Neuronal stem cell (in vitro differentiated cells): Measurements from ENCODE around the gene AEBP2. TPM values are rescaled to one million over a fixed set of nuclear protein-coding genes. Genes with fewer than 3 reads are reported as not detected.

Experiments used
- DNase-seq: peaks from one replicate; pipeline ENCODE4 v3.0.0-alpha.2; 2013; ENCODE audit warnings: low spot score
- H2AFZ ChIP-seq: one replicate; pipeline ENCODE4 v1.6.1; 2013; ENCODE audit warnings: mild to moderate bottlenecking, low read length, inconsistent platforms
- H2AK5ac ChIP-seq: 2 replicates; pipeline ENCODE4 v1.6.1; 2013; ENCODE audit warnings: low read depth, mild to moderate bottlenecking, inconsistent platforms, low read length, moderate library complexity, mixed read lengths
- H2BK120ac ChIP-seq: 2 replicates; pipeline ENCODE4 v1.6.1; 2013; ENCODE audit warnings: low read depth, mild to moderate bottlenecking, inconsistent platforms, low read length, moderate library complexity, mixed read lengths
- H2BK12ac ChIP-seq: one replicate; pipeline ENCODE4 v1.6.1; 2013; ENCODE audit warnings: low read length, inconsistent platforms
- H2BK15ac ChIP-seq: 2 replicates; pipeline ENCODE4 v1.6.1; 2013; ENCODE audit warnings: mild to moderate bottlenecking, low read length, inconsistent platforms, mixed read lengths
- H2BK5ac ChIP-seq: one replicate; pipeline ENCODE4 v1.6.1; 2013; ENCODE audit warnings: inconsistent platforms, mild to moderate bottlenecking, low read length, moderate library complexity
- H3K14ac ChIP-seq: one replicate; pipeline ENCODE4 v1.6.1; 2013; ENCODE audit warnings: low read length, inconsistent platforms
- H3K18ac ChIP-seq: 2 replicates; pipeline ENCODE4 v1.6.1; 2013; ENCODE audit warnings: low read length, inconsistent platforms
- H3K23ac ChIP-seq: 2 replicates; pipeline ENCODE4 v1.6.1; 2013; ENCODE audit warnings: low read depth, mild to moderate bottlenecking, mixed read lengths, low read length, inconsistent platforms; ENCODE audit not compliant: poor library complexity
- H3K27ac ChIP-seq: replicated peaks from 3 replicates; pipeline ENCODE4 v1.5.1; 2013; ENCODE audit warnings: low read length, inconsistent platforms
- H3K27me3 ChIP-seq, 3 experiments: 2 replicates each; pipeline ENCODE4 v1.6.1; 2013; ENCODE audit warnings: low read length in 3 of 3, mild to moderate bottlenecking in 2 of 3, inconsistent platforms in 1 of 3, low read depth in 1 of 3, mixed read lengths in 1 of 3, moderate library complexity in 1 of 3; ENCODE audit not compliant: control insufficient read depth in 3 of 3, insufficient read depth in 3 of 3
- H3K36me3 ChIP-seq, 2 donors: replicated peaks in 1 of 2; 2 replicates each; pipeline ENCODE4 v1.6.1; 2013; ENCODE audit warnings: low read length in 2 of 2; ENCODE audit not compliant: control insufficient read depth in 2 of 2, insufficient read depth in 2 of 2
- H3K4ac ChIP-seq: 2 replicates; pipeline ENCODE4 v1.6.1; 2013; ENCODE audit warnings: inconsistent platforms, mild to moderate bottlenecking, low read length, moderate library complexity
- H3K4me1 ChIP-seq, 2 donors: 1 replicate in 1 of 2; 2 replicates in 1 of 2; pipeline ENCODE4 v1.6.1; 2013; ENCODE audit warnings: low read length in 2 of 2, low read depth in 1 of 2; ENCODE audit not compliant: control insufficient read depth in 2 of 2, insufficient read depth in 1 of 2
- H3K4me2 ChIP-seq: one replicate; pipeline ENCODE4 v1.6.1; 2013; ENCODE audit warnings: mild to moderate bottlenecking, low read length, inconsistent platforms; ENCODE audit not compliant: insufficient read depth, poor library complexity, severe bottlenecking
- H3K4me3 ChIP-seq, 2 donors: 2 replicates each; pipeline ENCODE4 v1.5.1; 2013; ENCODE audit warnings: low read length in 2 of 2, mild to moderate bottlenecking in 2 of 2, inconsistent platforms in 1 of 2, moderate library complexity in 1 of 2
- H3K79me1 ChIP-seq: one replicate; pipeline ENCODE4 v1.6.1; 2013; ENCODE audit warnings: low read depth, mild to moderate bottlenecking, inconsistent platforms, low read length, moderate library complexity
- H3K9ac ChIP-seq: one replicate; pipeline ENCODE4 v1.6.1; 2013; ENCODE audit warnings: mild to moderate bottlenecking, low read depth, low read length, inconsistent platforms; ENCODE audit not compliant: poor library complexity
- H3K9me3 ChIP-seq, 2 donors: replicated peaks in 1 of 2; 2 replicates each; pipeline versions ENCODE3 to v1.6.1; 2013; ENCODE audit warnings: low read length in 2 of 2, mild to moderate bottlenecking in 2 of 2, inconsistent platforms in 1 of 2, low read depth in 1 of 2, mixed read lengths in 1 of 2, moderate library complexity in 1 of 2; ENCODE audit not compliant: control insufficient read depth in 2 of 2, insufficient read depth in 1 of 2
- H4K8ac ChIP-seq: one replicate; pipeline ENCODE4 v1.6.1; 2013; ENCODE audit warnings: low read depth, mild to moderate bottlenecking, inconsistent platforms, low read length, moderate library complexity
- H4K91ac ChIP-seq: one replicate; pipeline ENCODE4 v1.6.1; 2013; ENCODE audit warnings: low read length, low read depth, mild to moderate bottlenecking, inconsistent platforms; ENCODE audit not compliant: poor library complexity
- small RNA-seq: library from polyadenylated mRNA; stranded (forward); fragments of <200 nt; extraction: miRNeasy Mini kit (QIAGEN cat#:217004); gene quantifications from one replicate; pipeline ENCODE3, GENCODE V24; 2013; ENCODE audit not compliant: insufficient read depth

Gene AEBP2

DNA sequence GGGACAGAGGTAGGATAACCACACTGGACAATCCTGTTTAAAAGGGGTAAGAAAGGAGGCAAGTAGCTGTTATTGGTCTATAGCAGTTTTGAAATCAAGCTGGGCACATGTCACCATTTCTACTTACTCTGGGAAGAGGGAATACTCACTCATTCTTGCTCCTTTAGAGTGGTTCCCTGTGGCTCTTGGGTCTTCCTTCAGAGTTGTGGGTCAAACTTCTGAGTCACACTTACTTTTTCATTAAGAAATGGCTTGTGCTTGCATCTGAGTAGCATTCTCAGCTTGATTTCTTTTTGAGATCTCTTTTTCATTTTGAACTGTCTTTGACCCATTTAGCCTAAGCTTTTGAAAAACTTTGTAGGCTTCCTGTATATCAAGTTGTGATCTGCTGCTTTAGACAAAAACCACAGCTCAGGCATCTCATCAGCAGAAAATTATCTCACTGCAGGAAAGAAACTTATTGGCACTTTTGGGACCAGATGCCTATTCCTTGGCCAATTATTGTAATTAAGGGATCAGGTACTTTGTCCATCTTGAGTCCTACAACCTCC, 122.2 kb downstream of the AEBP2 start:
- no peak overlapping the region for H3K27ac ChIP-seq
- no peak overlapping the region for H3K4me2 ChIP-seq
- no peak overlapping the region for H3K14ac ChIP-seq
- no peak overlapping the region for H4K8ac ChIP-seq
- no peaks in the 10 kb centered on the region for H3K9me3 ChIP-seq
- no peaks in the 10 kb centered on the region for H3K27me3 ChIP-seq
- H3K4ac ChIP-seq = no peak overlapping the region
- H2BK120ac ChIP-seq = no peak overlapping the region
- no peak overlapping the region for H2BK5ac ChIP-seq
- H3K23ac ChIP-seq = no peak overlapping the region
- no peak overlapping the region for H3K18ac ChIP-seq
- H3K4me1 ChIP-seq = no peaks in the 10 kb centered on the region
- no peak overlapping the region for H2BK12ac ChIP-seq
- no peaks in the 10 kb centered on the region for H3K79me1 ChIP-seq
- no peaks in the 10 kb centered on the region for H3K36me3 ChIP-seq
- no peak overlapping the region for H2BK15ac ChIP-seq
- H2AFZ ChIP-seq = no peak overlapping the region
- H3K9ac ChIP-seq = no peak overlapping the region
- H2AK5ac ChIP-seq = no peak overlapping the region
- DNase-seq = no peak
- no peak overlapping the region for H4K91ac ChIP-seq
- no peak overlapping the region for H3K4me3 ChIP-seq

Small RNA genes lying within 50 kb of the gene (small RNA-seq; reads per million reads assigned to genes)
- not detected for gene AC091805.2
- gene RNU6-254P = not detected
